Left forelimb (tissue), 1 donor: Measurements from ENCODE around the gene PTK7.
A peak's percentile ranks its signal among the peaks of the same experiment; 100 is the strongest.
"Not testable (repeated sequence)": the region's sequence is repeated elsewhere in the genome, so short reads cannot be mapped to it uniquely, and the experiment has no call there.

ENCODE experiments used
- DNase-seq: peaks from one replicate; pipeline ENCODE4 v3.0.0-alpha.2; 2018; ENCODE audit warnings: low spot score

Gene PTK7

DNA sequence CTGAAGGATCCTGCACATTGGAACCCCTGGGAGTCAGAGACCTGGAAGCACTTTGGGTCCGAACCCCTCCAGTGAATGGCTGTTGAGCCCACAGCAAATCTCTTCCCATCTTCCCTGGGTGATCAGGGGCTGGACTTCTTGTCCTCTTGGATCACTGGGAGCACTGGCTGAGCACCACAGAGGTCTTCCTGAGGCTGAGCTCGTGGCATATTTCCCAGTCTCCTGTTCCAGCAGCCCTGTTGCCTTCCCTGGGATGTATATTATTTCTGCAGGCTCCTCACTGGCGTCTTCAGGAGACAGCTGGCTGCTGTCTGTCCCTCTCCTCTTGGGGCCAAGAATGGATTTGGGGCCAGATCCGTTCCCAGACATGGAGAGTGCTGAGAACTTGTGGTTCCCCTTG lies 43.4 kb downstream of the PTK7 start:
- DNase-seq: peak; percentile 56

DNA sequence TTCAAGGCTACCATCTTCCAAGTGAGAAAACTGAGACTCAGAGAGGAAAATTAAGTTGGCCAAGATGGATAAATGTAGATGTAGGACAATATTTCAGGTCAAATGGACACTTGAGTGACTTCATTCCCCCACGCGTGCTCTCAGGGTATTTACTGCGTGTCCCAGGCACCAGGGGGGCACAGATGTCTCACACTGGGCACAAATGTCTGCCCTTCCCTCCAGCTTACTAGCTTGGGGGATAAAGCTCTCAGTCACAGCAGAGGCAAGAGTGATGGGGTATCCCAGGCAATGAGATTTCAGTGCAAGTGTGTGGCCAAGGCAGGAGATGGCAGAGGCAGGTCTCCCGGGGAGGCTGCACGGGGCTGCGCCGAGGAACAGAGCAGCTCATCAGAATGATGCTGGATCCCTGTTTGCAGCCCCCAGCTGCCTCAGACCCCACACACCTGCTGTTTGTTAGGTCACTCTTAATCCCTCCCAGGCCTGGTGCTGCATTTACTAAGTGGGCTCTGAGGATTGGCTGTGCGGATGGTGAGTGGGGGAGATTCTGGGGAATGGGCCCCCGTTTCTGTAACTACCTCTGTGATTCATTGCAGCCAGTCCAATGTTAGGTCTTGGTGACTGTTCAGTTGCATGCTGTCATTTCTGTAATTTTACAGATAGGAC lies 44.1 kb downstream of the PTK7 start:
- peak; percentile 56 for DNase-seq

DNA sequence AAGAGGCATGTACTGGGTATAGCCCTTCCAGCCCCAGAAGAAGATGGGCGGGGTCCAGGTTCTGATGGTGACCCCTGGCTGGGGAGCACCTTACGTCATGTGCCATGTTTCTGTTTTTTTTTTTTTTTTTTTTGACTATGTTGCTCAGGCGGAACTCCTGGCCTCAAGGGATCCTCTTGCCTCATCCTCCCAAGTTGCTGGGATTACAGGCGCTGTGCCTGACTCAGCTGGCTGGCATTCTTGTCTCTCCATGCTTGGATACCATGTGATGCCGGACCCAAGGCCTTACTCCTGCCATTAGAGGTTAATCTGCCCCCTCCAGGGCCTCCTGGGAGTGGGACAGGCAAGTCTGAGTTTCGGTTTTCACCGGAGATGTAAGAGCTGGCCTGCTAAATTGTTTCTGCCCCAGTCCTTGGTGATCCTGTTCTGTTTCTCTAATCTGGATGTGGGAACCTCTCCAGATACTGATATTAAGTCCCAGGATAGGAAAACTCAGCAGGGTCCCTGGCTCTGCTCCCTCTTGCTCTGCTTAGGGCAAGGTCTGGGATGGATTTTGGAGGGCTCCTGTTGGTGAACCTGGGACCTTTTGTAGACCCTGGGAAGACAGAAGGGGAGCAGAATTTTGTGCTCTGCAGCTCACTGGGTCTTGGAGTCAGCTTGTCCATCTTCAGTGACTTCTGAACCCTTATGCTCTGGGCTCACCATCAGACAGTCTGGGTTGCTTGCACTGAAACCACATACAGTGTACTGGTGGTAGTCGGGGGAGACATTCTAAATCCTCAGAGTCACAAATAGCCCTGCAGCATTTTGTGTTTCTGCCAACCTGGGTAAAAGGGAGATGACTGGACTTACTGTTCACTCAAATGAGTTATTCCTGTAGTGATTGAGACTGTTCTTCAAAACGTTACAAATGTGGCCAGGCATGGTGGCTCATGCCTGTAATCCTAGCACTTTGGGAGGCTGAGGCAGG lies 45.1 kb downstream of the PTK7 start:
- DNase-seq: no peak

DNA sequence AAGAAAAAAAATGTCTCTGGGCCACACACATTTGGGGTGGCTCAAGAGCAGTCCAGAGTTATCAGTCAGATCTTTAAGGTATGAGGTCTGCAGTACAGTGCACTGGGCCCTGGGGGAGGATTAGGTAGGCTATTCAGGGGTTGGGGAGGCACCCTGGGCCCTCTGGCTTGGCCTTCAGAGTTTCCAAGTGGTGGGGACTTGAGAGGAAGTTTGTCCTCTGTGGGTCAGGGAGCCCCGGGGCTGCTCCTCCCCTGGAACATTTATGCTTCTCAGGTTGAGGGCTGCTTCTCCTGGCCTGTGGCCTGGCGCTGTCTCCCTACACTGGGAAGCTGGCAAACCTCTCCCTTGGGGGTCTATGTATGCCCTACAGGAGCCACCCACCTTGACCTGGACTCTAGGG lies 46.0 kb downstream of the PTK7 start:
- no peak for DNase-seq

DNA sequence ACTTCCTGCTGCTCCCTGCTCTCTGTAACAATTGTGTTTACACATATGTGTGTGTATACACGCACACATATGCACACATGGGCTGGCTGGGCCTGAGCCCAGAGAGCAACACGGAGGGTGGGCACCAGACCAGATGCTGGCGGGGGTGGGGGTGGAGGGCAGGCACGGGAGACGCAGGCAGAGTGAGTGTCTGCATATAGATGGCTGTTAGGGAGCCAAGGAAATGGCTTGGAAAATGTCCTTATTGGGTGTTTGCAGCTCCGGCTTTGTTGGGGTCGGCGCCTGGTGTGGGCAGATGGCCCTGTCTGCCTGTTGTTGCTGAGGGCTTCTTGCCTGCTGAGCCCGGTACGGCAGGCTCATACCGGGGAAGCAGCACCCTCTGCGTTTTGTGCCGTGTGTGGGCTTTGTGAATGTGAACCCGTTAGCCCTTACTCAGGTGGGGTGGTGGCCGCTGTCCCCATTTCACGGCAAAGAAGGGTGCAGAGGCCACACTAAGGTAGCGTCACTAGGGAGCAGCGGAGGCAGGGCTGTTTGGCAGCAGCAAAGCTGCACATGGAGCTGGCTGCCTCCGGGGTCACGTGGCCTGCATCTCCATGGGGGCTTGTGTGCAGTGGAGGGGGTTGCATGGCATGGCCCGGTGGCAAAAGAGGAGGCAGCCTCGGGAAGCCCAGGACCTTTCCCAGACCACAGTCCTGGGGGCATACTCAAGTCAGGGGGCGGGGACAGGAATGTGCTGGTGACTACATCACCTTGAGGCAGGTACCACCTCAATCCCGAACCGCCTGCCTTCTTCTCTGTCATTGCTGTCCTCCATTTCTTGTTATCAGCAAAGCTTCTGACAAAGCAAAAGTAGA lies 47.6 kb downstream of the PTK7 start:
- DNase-seq: no peak

DNA sequence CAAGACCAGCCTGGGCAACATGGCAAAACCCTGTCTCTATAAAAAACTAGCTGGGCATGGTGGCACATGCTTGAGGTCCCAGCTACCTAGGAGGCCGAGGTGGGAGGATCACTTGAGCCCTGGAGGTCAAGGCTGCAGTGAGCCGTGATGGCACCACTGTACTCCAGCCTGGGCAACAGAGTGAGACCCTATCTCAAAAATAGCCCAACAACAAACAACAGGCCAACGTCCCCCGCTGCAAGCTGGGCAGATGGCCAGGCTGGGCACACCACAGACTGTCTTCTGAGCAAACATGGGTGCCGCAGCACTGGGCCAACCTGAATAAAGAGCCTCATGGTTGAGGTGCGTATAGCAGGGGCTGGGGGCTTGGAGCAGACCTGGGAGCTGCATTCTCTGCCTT lies 48.4 kb downstream of the PTK7 start:
- no peak for DNase-seq

DNA sequence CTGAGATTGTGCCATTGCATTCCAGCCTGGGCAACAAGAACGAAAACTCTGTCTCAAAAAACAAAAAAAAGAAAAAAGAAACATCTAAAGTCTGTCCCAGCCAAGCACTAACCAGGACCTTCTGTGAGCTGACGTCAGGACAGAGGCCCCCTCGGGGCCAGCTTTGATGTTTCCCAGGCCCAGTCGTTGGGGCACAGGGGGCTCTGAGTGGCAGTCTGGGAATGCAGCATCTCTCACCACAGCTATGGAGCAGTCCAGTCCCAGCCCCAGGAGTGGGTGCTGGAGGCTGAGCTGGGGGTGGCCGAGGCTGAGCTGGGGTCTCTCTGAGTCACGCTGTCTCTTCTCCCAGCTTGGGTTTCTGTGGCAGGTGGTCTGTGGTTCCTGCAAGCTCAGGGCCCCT lies 49.0 kb downstream of the PTK7 start:
- no peak for DNase-seq

DNA sequence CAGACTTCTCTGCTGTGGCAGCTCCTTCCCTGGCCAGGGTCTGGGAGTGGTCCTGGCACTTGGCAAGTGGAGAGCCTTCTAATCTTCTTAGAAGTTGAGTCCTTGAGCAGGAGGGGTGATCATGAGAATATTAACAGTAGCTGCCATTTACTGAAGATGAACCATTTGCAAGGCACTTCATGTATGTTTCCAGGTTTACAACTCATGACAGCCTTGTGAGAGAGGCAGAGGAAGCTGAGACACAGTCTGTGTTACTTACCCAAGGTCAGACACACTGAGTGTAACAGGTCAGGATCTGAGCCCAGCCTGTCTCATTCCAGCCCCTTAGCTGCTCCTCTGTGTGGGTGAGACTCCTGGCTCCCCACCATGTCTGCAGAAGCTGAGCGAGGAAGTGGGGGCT lies 49.4 kb downstream of the PTK7 start:
- no peak for DNase-seq

DNA sequence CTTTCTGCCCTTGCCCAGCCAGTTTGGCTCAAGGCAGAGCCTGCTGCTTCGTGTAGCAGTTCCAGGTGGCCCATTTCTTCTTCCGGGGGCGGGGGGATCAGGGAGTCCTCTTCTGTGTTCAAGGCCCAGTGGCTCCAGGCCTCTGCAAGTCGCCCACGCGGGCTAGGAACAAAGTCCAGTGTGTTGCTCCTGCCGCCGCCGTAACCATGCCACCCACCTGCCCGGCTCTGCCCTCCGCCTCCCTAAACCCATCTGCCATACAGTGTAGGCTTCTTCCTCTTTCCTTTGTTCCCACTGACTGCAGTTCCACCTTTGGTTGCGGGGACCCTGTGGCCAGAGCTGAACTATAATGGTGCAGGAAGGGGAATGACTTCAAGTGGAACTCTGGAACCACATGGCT lies 51.1 kb downstream of the PTK7 start:
- DNase-seq: no peak

DNA sequence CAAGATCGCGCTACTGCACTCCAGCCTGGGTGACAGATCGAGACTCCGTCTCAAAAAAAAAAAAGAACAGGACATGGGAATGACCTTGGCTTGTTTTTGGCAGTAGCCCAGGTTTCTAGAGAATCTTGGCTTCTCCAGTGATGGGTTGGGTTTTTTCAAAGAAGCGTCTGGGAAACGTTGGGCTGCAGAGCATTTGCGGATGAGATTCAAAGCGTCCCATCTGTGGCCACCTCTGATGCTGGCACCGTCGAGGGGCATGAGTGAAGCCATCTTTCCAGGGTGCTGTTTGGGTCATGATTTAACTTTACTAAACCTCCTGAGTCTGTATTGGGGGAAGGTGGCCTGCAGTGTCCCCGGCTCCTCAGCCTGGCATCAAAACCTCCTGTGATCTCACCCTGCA lies 51.8 kb downstream of the PTK7 start:
- DNase-seq: no peak

DNA sequence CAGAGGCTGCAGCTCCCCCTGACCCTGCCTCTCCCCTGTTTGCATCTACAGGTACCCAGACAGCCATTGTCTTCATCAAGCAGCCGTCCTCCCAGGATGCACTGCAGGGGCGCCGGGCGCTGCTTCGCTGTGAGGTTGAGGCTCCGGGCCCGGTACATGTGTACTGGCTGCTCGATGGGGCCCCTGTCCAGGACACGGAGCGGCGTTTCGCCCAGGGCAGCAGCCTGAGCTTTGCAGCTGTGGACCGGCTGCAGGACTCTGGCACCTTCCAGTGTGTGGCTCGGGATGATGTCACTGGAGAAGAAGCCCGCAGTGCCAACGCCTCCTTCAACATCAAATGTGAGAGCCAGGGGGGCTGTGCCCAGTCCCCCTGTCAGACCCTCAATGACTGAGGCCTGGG lies 52.8 kb downstream of the PTK7 start:
- no peak for DNase-seq

DNA sequence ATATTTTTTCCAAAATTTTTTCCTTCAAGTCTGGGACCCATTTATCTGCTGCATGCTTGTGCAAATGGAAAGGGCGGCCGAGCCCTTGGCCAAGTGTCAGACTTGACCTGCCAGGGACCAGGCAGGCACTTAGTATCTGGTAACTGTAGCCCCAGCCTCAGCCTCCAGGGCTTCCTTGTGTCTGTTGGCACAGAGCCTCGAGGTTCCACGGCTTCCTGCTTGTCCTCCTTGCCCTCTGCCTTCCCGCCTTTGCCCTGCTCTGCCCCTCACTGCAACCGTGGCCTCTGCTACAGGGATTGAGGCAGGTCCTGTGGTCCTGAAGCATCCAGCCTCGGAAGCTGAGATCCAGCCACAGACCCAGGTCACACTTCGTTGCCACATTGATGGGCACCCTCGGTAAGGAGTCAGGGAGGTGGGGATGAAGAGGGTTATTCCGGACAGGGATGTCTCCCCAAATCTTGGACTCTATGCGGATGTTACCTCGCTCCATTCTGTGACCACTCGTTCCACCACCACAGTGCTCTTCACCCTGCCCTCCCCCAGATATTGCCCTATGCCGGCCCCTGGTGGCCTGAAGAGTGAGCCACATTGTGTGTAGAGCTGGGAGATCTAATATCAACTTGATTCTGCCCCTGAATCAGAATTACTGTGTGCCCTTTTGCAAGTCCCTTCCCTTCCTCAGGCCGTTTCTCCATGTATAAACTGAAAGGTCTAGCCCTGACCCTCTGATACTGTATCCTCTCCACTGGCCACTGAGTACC lies 53.5 kb downstream of the PTK7 start:
- no peak for DNase-seq

DNA sequence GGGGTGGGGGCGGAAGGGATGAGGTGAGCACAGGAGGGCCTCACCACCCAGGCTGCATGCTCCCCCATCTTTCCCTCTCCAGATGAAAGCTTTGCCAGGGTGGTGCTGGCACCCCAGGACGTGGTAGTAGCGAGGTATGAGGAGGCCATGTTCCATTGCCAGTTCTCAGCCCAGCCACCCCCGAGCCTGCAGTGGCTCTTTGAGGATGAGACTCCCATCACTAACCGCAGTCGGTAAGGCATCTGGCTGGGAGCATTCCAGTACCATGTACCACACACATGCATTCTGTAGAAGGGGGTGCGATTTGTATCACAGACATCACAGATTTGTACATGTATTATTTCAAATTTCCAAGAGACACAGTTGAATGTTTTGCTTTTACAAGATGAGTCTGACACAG lies 54.3 kb downstream of the PTK7 start:
- DNase-seq: no peak

DNA sequence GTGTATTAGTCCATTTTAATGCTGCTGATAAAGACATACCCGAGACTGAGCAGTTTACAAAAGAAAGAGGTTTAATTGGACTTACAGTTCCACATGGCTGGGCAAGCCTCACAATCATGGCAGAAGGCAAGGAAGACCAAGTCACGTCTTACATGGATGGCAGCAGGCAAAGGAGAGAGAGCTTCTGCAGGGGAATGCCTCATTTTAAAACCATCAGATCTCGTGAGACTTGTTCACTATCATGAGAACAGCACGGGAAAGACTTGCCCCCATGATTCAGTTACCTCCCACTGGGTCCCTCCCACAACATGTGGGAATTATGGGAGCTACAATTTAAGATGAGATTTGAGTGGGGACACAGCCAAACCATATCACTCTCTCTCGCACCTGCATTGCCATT lies 55.3 kb downstream of the PTK7 start:
- DNase-seq: not testable (repeated sequence)

DNA sequence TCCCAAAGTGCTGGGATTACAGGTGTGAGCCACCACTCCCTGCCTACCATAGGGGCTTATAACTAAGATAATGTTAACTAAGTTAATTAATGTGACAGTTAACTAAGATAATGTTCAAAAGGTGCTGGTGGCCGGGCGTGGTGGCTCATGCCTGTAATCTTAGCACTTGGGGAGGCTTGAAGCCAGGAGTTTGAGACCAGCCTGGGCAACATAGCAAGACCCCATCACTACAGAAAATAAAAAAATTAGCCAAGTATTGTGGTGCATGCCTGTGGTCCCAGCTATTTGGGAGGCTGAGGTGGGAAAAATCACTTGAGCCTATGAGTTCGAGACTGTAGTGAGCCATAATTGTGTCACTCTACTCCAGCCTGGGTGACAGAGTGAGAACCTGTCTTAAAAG lies 62.2 kb downstream of the PTK7 start:
- no peak for DNase-seq

DNA sequence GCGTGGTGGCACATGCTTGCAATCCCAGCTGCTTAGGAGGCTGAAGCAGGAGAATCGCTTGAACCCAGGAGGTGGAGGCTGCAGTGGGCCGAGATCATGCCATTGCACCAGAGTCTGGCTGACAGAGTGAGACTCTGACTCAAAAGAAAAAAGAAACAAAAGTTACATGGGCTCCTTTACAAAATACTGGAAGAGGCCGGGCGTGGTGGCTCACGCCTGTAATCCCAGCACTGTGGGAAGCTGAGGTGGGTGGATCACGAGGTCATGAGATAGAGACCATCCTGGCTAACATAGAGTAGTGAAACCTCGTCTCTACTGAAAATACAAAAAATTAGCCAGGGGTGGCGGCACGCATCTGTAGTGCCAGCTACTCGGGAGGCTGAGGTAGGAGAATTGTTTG lies 63.9 kb downstream of the PTK7 start:
- DNase-seq: not testable (repeated sequence)

DNA sequence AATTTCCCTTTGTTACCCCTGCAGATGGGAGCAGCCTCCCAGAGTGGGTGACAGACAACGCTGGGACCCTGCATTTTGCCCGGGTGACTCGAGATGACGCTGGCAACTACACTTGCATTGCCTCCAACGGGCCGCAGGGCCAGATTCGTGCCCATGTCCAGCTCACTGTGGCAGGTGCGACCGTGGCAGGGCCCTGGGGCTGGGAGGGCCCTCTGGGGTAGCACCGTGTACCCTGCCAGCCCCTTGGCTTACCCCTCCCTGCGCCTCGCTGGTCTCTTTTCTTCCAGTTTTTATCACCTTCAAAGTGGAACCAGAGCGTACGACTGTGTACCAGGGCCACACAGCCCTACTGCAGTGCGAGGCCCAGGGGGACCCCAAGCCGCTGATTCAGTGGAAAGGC lies 65.5 kb downstream of the PTK7 start:
- no peak for DNase-seq

DNA sequence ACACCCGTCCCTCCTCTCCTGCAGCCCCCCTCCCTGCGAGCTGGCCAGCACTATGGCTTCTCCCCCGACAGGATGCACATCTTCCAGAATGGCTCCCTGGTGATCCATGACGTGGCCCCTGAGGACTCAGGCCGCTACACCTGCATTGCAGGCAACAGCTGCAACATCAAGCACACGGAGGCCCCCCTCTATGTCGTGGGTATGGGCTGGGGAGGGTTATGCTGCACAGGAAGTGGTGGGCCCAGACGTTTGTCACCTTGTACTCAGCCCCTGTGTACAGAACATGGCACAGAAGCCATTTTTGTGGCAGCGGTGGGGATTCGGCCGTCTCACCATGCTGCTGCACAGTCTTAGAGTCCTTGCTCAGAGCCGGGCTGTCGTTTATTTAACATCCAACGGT lies 66.0 kb downstream of the PTK7 start:
- no peak for DNase-seq

DNA sequence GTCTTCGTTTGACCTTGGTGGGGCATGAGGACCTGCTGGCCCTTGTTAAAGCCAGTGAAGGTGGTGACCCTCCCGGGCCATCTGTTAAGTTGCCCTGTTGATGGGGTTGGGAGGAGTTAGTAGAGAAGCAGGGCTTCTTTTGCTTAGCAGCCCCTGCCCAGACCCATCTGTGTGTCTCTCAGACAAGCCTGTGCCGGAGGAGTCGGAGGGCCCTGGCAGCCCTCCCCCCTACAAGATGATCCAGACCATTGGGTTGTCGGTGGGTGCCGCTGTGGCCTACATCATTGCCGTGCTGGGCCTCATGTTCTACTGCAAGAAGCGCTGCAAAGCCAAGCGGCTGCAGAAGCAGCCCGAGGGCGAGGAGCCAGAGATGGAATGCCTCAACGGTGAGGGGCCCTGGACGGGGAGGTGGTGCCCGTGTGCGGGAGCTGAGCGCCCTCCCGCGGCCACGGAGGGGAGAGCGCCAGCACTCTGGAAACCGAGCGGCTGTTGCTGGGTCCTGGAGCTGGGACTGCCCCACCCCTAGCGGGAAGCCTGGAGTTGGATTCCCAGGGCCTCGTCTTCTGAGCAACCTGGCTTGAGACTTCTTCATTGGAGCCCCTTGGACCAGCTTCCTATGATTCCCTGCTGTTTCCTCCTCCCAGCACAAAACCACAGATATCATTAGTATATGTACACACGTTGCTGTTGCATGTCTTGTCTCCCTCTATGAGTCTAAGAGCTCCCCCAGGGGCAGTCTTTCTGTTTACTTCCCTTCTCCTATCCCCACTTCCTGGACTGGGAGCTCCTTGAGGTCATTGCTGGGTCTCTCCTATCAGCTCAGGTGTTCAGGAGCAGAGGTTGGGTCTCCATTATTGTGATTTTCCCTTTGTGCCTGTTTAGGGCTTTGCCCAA lies 67.4 kb downstream of the PTK7 start:
- peak; percentile 93 for DNase-seq

DNA sequence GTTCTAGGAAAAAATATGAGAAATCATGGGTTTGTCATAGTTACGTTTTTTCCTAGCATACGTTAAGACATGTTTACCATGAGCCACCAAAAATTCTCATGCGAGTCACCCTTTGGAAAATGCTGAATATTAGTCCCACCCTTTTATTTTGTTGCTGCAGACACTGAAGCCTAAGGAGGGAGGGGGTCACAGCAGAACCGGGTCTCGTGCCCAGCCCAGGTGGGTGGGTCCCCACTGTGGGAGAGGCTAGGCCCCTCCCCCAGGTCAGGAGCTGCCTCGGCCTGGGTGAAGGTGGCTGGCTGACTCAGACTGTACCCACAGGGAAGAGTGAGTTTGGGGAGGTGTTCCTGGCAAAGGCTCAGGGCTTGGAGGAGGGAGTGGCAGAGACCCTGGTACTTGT lies 68.8 kb downstream of the PTK7 start:
- no peak for DNase-seq

DNA sequence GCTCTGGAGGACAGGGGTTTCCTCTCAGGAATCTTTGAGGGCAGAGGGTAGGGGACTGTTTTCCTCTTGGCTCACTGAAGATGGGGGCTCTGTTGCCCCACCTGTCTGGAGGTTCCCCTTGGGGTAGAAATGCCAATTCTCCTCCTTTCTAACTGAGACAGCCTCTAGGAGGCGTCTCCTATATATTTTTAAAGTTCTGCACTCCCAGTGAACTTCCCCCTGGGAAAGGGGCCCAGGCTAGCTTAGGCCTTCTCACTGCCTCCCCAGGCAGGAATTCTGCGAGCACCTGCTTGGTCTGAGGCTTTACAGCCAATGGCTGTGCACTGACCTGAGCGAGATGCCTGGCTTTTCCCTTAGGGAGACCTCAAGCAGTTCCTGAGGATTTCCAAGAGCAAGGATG lies 70.1 kb downstream of the PTK7 start:
- DNase-seq: no peak
